NT2/D1 (cell line): ENCODE measurements around the gene FBXW8.

Source experiments
- SUZ12 ChIP-seq: IDR thresholded peaks from 2 replicates; pipeline ENCODE4 v1.6.1; 2011; ENCODE audit not compliant: insufficient read length, insufficient read depth; ENCODE audit errors: extremely low read depth
- YY1 ChIP-seq: IDR thresholded peaks from 2 replicates; pipeline ENCODE4 v1.6.1; 2011; ENCODE audit not compliant: insufficient read length, insufficient read depth
- ZNF274 ChIP-seq: IDR thresholded peaks from 2 replicates; pipeline ENCODE4 v1.6.1; 2011; ENCODE audit warnings: mild to moderate bottlenecking, low read depth, low read length

DNA sequence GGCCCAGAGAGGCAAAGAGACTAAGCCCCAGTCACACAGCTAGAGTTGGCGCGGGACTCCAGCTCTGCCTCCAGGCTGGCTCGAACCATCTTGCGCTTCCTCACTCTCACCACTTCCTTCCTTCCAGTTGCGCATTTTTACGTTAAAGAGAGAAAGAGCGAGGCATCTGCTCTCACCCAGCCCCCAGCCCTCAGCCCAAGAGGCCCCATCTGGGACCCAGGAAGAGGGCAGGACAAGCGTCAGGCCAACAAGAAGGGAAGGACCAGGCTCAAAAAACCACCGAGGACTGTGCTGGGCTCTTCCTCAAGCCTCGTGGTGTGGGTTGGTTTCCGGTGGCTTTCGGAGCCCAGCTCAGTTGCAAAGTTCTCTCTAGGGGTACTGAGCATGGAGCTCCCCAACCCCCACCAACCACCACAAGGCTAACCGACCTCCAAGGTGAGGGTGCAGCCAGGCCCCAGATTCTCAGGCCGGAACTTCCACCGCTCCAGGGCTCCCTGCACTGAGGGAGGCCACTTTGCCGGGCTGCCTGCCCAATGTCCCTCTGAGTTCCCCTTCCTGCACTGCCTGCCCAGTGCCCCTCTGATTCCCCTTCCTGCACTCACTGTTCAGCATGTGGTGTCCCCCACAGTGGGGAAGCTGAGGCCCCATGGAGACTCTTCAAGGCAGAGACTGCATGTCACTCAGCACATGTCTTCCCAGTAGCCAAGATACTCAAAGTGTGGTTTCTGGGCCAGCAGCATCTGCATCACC lies 152.6 kb downstream of the FBXW8 start:
- TF ChIP-seq YY1 (no peak), SUZ12 (no peak), ZNF274 (no peak)
